Skeletal muscle tissue (tissue), 4 donors: ENCODE measurements around the gene TTC21A. TPM values are rescaled to one million over a fixed set of nuclear protein-coding genes. Genes with fewer than 3 reads are reported as not detected.

ENCODE experiments used
- H3K27ac ChIP-seq: one replicate; pipeline ENCODE4 v1.7.0; 2013; ENCODE audit warnings: mild to moderate bottlenecking, low read depth, low read length, inconsistent platforms
- H3K27me3 ChIP-seq, 3 donors: one replicate each; pipeline ENCODE4 v1.7.0; 2013; ENCODE audit warnings: low read length in 3 of 3; ENCODE audit not compliant: control insufficient read depth in 3 of 3, insufficient read depth in 3 of 3
- H3K36me3 ChIP-seq, 3 donors: one replicate each; pipeline ENCODE4 v1.7.0; 2013; ENCODE audit warnings: low read length in 3 of 3; ENCODE audit not compliant: control insufficient read depth in 3 of 3, insufficient read depth in 3 of 3
- H3K4me1 ChIP-seq, 3 donors: one replicate each; pipeline ENCODE4 v1.7.0; 2013; ENCODE audit warnings: low read length in 3 of 3, mild to moderate bottlenecking in 3 of 3; ENCODE audit not compliant: control insufficient read depth in 3 of 3, insufficient read depth in 3 of 3
- H3K4me3 ChIP-seq, 3 donors: one replicate each; pipeline ENCODE4 v1.7.0; 2013; ENCODE audit warnings: low read length in 3 of 3
- H3K9ac ChIP-seq, 3 donors: one replicate each; pipeline ENCODE4 v1.7.0; 2013; ENCODE audit warnings: low read length in 3 of 3, mild to moderate bottlenecking in 3 of 3, moderate library complexity in 2 of 3, low read depth in 1 of 3
- H3K9me3 ChIP-seq, 3 donors: one replicate each; pipeline ENCODE4 v1.7.0; 2013; ENCODE audit warnings: low read length in 3 of 3; ENCODE audit not compliant: control insufficient read depth in 3 of 3
- total RNA-seq: library from RNA; depleted of rRNA; stranded (reverse); fragments of >200 nt; gene quantifications from one replicate; pipeline ENCODE4 v1.2.3, GENCODE V29; 2014
- donor health status: Osteomylitis.

The TTC21A gene
- total RNA-seq, 1 donor from 2014 or later: 1.0 TPM

GRCh38 chr3:39097716-39098472, 9.6 kb upstream of the TTC21A start:
- Histone ChIP-seq H3K27ac (no peak overlapping the region), H3K27me3 (no peaks in the 10 kb centered on the region)

GRCh38 chr3:39098473-39099000, 8.9 kb upstream of the TTC21A start:
- Histone ChIP-seq H3K9ac (peak overlapping the region in 2 of 3 donors; percentile 15 to 25), H3K27me3 (no peaks in the 10 kb centered on the region), H3K27ac (no peak overlapping the region), H3K9me3 (no peaks in the 10 kb centered on the region), H3K4me3 (no peak overlapping the region), H3K4me1 (peaks cover 4 to 20% (median 7%) of the 10 kb centered on the region in 3 donors), H3K36me3 (peaks cover 60 to 67% (median 65%) of the 10 kb centered on the region in 3 donors)

More at GRCh38 chr3:39097716-39098472, 9.6 kb upstream of the TTC21A start:
- H3K4me3 ChIP-seq: no peak overlapping the region
- peak overlapping the region in 1 of 3 donors; percentile 25 for H3K9ac ChIP-seq
- H3K4me1 ChIP-seq: peaks cover 4 to 14% (median 4%) of the 10 kb centered on the region in 3 donors
- H3K36me3 ChIP-seq: peaks cover 65 to 72% (median 72%) of the 10 kb centered on the region in 3 donors
- H3K9me3 ChIP-seq: no peaks in the 10 kb centered on the region

- H3K4me1 ChIP-seq: peaks cover 10 to 27% (median 14%) of the 10 kb centered on the region in 3 donors
- H3K27me3 ChIP-seq: no peaks in the 10 kb centered on the region
- no peak overlapping the region for H3K27ac ChIP-seq
- peaks cover 56 to 61% (median 58%) of the 10 kb centered on the region in 3 donors for H3K36me3 ChIP-seq
- no peak overlapping the region for H3K4me3 ChIP-seq
- peak overlapping the region in 1 of 3 donors; percentile 15 for H3K9ac ChIP-seq
- no peaks in the 10 kb centered on the region for H3K9me3 ChIP-seq
Observed at GRCh38 chr3:39099242-39099641, 8.2 kb upstream of the TTC21A start.

DNA sequence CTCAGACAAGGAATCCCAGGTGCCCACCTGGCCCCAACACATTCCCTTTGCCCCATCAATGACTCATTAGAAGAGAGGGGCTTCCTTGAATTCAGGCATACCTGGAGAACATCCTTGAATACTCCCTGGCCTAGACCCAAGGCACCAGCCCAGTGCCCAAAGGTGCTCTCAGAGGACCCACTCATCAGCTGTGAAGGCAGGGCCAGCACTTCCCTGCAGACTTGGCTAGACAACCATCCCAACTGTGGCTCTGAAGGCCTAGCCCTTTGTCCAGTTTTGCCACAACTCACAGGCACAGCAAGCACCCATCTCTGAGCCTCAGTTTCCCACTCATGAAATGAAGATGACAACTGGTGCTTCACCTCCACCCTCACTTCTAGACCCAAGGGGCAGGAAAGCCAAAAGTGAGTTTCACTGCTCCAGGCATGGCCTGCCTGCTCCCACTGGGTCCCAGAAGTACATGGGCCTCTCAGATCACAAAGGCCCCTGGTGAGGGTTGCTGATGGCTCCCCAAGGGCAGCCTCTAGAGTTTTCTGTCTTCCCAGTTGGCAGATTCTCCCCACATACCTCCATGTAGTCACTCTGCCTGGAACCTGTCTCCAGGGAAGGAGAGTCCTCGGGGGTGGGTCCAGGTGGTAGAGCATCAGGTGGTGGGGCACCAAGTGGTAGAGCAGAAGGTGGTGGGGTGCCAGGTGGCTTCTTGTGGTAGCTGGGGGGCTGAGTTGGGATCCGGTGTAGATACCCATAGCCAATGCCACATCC, 7.6 kb upstream of the TTC21A start:
- no peaks in the 10 kb centered on the region for H3K27me3 ChIP-seq
- H3K4me1 ChIP-seq: peaks cover 16 to 34% (median 21%) of the 10 kb centered on the region in 3 donors
- H3K27ac ChIP-seq: no peak overlapping the region
- no peaks in the 10 kb centered on the region for H3K9me3 ChIP-seq
- no peak overlapping the region for H3K9ac ChIP-seq
- peaks cover 51 to 54% (median 51%) of the 10 kb centered on the region in 3 donors for H3K36me3 ChIP-seq
- H3K4me3 ChIP-seq: no peak overlapping the region

GRCh38 chr3:39100500-39100886, 7.0 kb upstream of the TTC21A start:
- Histone ChIP-seq H3K9me3 (no peaks in the 10 kb centered on the region), H3K9ac (no peak overlapping the region), H3K27me3 (no peaks in the 10 kb centered on the region), H3K4me3 (no peak overlapping the region), H3K27ac (no peak overlapping the region), H3K36me3 (peaks cover 47 to 49% (median 48%) of the 10 kb centered on the region in 3 donors), H3K4me1 (peaks cover 20 to 40% (median 27%) of the 10 kb centered on the region in 3 donors)

GRCh38 chr3:39101022-39101689, 6.3 kb upstream of the TTC21A start:
- Histone ChIP-seq H3K4me1 (peaks cover 27 to 46% (median 33%) of the 10 kb centered on the region in 3 donors), H3K27me3 (no peaks in the 10 kb centered on the region), H3K9me3 (no peaks in the 10 kb centered on the region), H3K36me3 (peaks cover 41 to 43% (median 42%) of the 10 kb centered on the region in 3 donors), H3K9ac (peak overlapping the region in 2 of 3 donors; percentile 25 to 34), H3K27ac (no peak overlapping the region), H3K4me3 (no peak overlapping the region)

- Histone ChIP-seq H3K27me3 (no peaks in the 10 kb centered on the region), H3K9me3 (no peaks in the 10 kb centered on the region), H3K36me3 (peaks cover 26 to 32% (median 29%) of the 10 kb centered on the region in 3 donors), H3K27ac (no peak overlapping the region), H3K9ac (no peak overlapping the region), H3K4me1 (peaks cover 33 to 58% (median 41%) of the 10 kb centered on the region in 3 donors), H3K4me3 (no peak overlapping the region)
Observed at GRCh38 chr3:39102504-39103323, 4.8 kb upstream of the TTC21A start.

- Histone ChIP-seq H3K4me1 (peaks cover 39 to 64% (median 47%) of the 10 kb centered on the region in 3 donors), H3K9me3 (no peaks in the 10 kb centered on the region), H3K9ac (no peak overlapping the region), H3K36me3 (peaks cover 20 to 26% (median 23%) of the 10 kb centered on the region in 3 donors), H3K27me3 (no peaks in the 10 kb centered on the region), H3K4me3 (no peak overlapping the region), H3K27ac (no peak overlapping the region)
Observed at GRCh38 chr3:39103324-39103693, 4.2 kb upstream of the TTC21A start.
